Measurements from ENCODE around the gene PLCD1. TPM values are rescaled to one million over a fixed set of nuclear protein-coding genes. Genes with fewer than 3 reads are reported as not detected.

The PLCD1 gene
- total and polyA plus RNA-seq, 2 experiments from 2014 or later: 16.0 to 24.4 TPM

GRCh38 chr3:37994639-37994972 is 34.8 kb downstream of the PLCD1 start (continued):
- TF ChIP-seq NANOG (IDR thresholded peaks at IDR 0.05; ENCODE audit: borderline replicate concordance) (no peak), CREB1 (CRISPR knock-in tag; IDR thresholded peaks at IDR 0.05; ENCODE audit: low read depth) (no peak), POLR2AphosphoS5 (IDR thresholded peaks at IDR 0.05; ENCODE audit: low read depth) (no peak), ZNF114 (CRISPR knock-in tag; IDR thresholded peaks at IDR 0.05) (no peak), JUNB (IDR thresholded peaks at IDR 0.05; ENCODE audit: unreplicated experiment) (no peak)
- TF ChIP-seq, protein P1, sequence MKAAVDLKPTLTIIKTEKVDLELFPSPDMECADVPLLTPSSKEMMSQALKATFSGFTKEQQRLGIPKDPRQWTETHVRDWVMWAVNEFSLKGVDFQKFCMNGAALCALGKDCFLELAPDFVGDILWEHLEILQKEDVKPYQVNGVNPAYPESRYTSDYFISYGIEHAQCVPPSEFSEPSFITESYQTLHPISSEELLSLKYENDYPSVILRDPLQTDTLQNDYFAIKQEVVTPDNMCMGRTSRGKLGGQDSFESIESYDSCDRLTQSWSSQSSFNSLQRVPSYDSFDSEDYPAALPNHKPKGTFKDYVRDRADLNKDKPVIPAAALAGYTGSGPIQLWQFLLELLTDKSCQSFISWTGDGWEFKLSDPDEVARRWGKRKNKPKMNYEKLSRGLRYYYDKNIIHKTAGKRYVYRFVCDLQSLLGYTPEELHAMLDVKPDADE (IDR thresholded peaks at IDR 0.05): no peak

DNA sequence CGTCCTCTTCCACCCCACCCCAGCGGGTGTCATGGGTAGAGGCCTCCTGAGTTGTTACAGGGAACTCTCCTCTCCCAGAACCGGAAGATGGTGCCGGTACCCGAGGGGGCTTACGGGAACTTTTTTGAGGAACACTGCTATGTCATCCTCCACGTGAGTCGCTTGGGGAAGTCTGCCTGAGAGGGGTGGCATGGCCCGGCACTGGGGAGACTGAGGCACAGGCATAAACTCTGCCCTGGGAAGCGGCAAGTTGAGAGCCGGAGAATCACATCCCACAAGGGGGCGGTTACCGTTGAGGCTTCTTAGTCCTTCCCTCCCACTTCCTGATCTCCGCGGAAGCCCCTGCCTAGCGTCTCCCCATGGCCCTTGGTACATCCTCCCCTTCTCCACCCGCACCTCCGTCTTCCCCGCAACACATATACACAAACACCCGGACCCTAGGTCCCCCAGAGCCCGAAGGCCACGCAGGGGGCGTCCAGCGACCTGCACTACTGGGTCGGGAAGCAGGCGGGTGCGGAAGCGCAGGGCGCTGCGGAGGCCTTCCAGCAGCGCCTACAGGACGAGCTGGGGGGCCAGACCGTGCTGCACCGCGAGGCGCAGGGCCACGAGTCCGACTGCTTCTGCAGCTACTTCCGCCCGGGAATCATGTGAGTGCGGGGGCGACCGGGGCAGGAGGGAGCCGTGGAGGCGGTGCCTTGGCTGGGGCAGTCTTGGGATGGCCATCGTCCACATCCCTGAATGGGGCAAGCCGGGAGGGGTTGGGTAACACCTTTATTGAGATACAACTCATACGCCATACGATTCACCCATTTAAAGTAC is 35.4 kb downstream of the PLCD1 start:
- DNase-seq (ENCODE audit: low spot score) (peak; percentile 80), ATAC-seq (peak; percentile 63)
- no peaks in the 10 kb centered on the region for H3K9me2 ChIP-seq (ENCODE audit: insufficient read depth)
- Mint-ChIP-seq H3K27ac (peak overlapping the region; percentile 90), H3K4me1 (peaks cover 12% of the 10 kb centered on the region; the same call in 2 of the 3 replicates), H3K9me3 (no peaks in the 10 kb centered on the region), H3K27me3 (ENCODE audit: insufficient read depth, low read depth, poor library complexity) (peaks cover 24% of the 10 kb centered on the region), H3K36me3 (ENCODE audit: low read depth) (no peaks in the 10 kb centered on the region), H3K4me3 (peak overlapping the region; percentile 87)
- TF ChIP-seq REST (IDR thresholded peaks at IDR 0.05; ENCODE audit: unreplicated experiment): no peak
- 0 out of 4 replicates have a peak, but pooled peaks of 1 of the 2 experiments have one; percentile 0 for TF ChIP-seq CTCF (conservative IDR thresholded peaks at IDR 0.05; ENCODE audit: low read depth in 2 of 2)
- no peak for TF ChIP-seq ZNF331 (CRISPR knock-in tag; IDR thresholded peaks at IDR 0.05; ENCODE audit: low read depth)
- TF ChIP-seq CREB1 (CRISPR knock-in tag; IDR thresholded peaks at IDR 0.05; ENCODE audit: low read depth): no peak
- TF ChIP-seq ZNF114 (CRISPR knock-in tag; IDR thresholded peaks at IDR 0.05): no peak
- TF ChIP-seq POLR2AphosphoS5 (IDR thresholded peaks at IDR 0.05; ENCODE audit: low read depth): peak; percentile 69
- no peaks in the 10 kb centered on the region for H3K79me2 ChIP-seq (replicated peaks; ENCODE audit: insufficient read depth)
- H3K4me3 ChIP-seq: peak overlapping the region; percentile 89
- H3F3A ChIP-seq (replicated peaks; ENCODE audit: low read depth): peaks cover 4% of the 10 kb centered on the region; the same call in 1 of the 2 replicates
- H3K4me2 ChIP-seq: peak overlapping the region; percentile 94
- peaks cover 18% of the 10 kb centered on the region for H3K4me1 ChIP-seq (ENCODE audit: insufficient read depth)
- no peak overlapping the region for H3K27ac ChIP-seq (ENCODE audit: low read depth)
- no peaks in the 10 kb centered on the region for H4K20me1 ChIP-seq (replicated peaks; ENCODE audit: insufficient read depth)
- no peaks in the 10 kb centered on the region; the same call in 1 of the 2 replicates for H3K27me3 ChIP-seq (ENCODE audit: insufficient read depth)
- H2AFZ ChIP-seq: peak overlapping the region; percentile 100
- H3K36me3 ChIP-seq (ENCODE audit: insufficient read depth): no peaks in the 10 kb centered on the region
